HepG2 (cell line): ENCODE measurements around the gene ABCC10. TPM values are rescaled to one million over a fixed set of nuclear protein-coding genes. Genes with fewer than 3 reads are reported as not detected.

ENCODE experiments used
- AHR ChIP-seq: IDR thresholded peaks from 2 replicates; pipeline ENCODE4 v1.6.1; 2018; ENCODE audit warnings: missing genetic modification reagents, missing compliant biosample characterization
- ATRX ChIP-seq: sonication (generic); formaldehyde crosslinking; IDR thresholded peaks from 2 replicates; pipeline ENCODE4 v1.4.0; 2020; ENCODE audit warnings: missing genetic modification reagents, borderline replicate concordance
- BRD4 ChIP-seq: sonication (generic); formaldehyde crosslinking; IDR thresholded peaks from 2 replicates; pipeline ENCODE4 v1.4.0; 2020; ENCODE audit warnings: missing genetic modification reagents
- FOXA3 ChIP-seq: IDR thresholded peaks from 2 replicates; pipeline ENCODE4 v1.6.1; 2016; ENCODE audit warnings: missing genetic modification reagents, missing compliant biosample characterization
- FOXK1 ChIP-seq: sonication (generic); formaldehyde crosslinking; IDR thresholded peaks from 2 replicates; pipeline ENCODE4 v1.4.0; 2020; ENCODE audit warnings: low read depth, missing genetic modification reagents, borderline replicate concordance
- HOXA5 ChIP-seq: sonication (generic); formaldehyde crosslinking; IDR thresholded peaks from 2 replicates; pipeline ENCODE4 v1.4.0; 2020; ENCODE audit warnings: missing genetic modification reagents
- JUN ChIP-seq: sonication (generic); formaldehyde crosslinking; IDR thresholded peaks from 2 replicates; pipeline ENCODE4 v1.4.0; 2020; ENCODE audit warnings: mild to moderate bottlenecking, missing genetic modification reagents
- NFAT5 ChIP-seq: sonication (generic); formaldehyde crosslinking; IDR thresholded peaks from 2 replicates; pipeline ENCODE4 v1.4.0; 2020; ENCODE audit warnings: missing genetic modification reagents
- NKX3-1 ChIP-seq: sonication (generic); formaldehyde crosslinking; IDR thresholded peaks from 2 replicates; pipeline ENCODE4 v1.5.0; 2020; ENCODE audit warnings: missing genetic modification reagents
- PAF1 ChIP-seq: IDR thresholded peaks from 2 replicates; pipeline ENCODE4 v1.6.1; 2016; ENCODE audit warnings: missing genetic modification reagents, missing compliant biosample characterization
- PBX3 ChIP-seq: sonication (generic); formaldehyde crosslinking; IDR thresholded peaks from 2 replicates; pipeline ENCODE4 v1.8.1; 2023; ENCODE audit warnings: missing genetic modification reagents, inconsistent platforms, borderline replicate concordance
- PRPF4 ChIP-seq: fragments of 200-400 bp; formaldehyde crosslinking; IDR thresholded peaks from 2 replicates; pipeline ENCODE4 v1.6.1; 2016; ENCODE audit warnings: low read length, low read depth; ENCODE audit not compliant: poor library complexity, severe bottlenecking
- SIX1 ChIP-seq: sonication (generic); formaldehyde crosslinking; IDR thresholded peaks from 2 replicates; pipeline ENCODE4 v1.4.0; 2020; ENCODE audit warnings: missing genetic modification reagents, borderline replicate concordance
- ZEB1 ChIP-seq: IDR thresholded peaks from 2 replicates; pipeline ENCODE4 v1.6.1; 2012; ENCODE audit warnings: mild to moderate bottlenecking, low read depth, inconsistent platforms; ENCODE audit not compliant: insufficient replicate concordance
- ZFP90 ChIP-seq: sonication (generic); formaldehyde crosslinking; IDR thresholded peaks from 2 replicates; pipeline ENCODE4 v1.8.0; 2022; ENCODE audit warnings: missing genetic modification reagents, mild to moderate bottlenecking, inconsistent platforms, borderline replicate concordance
- ZNF121 ChIP-seq: sonication (generic); formaldehyde crosslinking; IDR thresholded peaks from 2 replicates; pipeline ENCODE4 v1.5.0; 2020; ENCODE audit warnings: mild to moderate bottlenecking, missing genetic modification reagents
- ZNF138 ChIP-seq: sonication (generic); formaldehyde crosslinking; IDR thresholded peaks from 2 replicates; pipeline ENCODE4 v1.5.0; 2020; ENCODE audit warnings: mild to moderate bottlenecking, low read depth, missing genetic modification reagents
- ZNF34 ChIP-seq: sonication (generic); formaldehyde crosslinking; IDR thresholded peaks from 2 replicates; pipeline ENCODE4 v1.4.0; 2020; ENCODE audit warnings: mild to moderate bottlenecking, missing genetic modification reagents, borderline replicate concordance
- ZNF619 ChIP-seq: sonication (generic); formaldehyde crosslinking; IDR thresholded peaks from 2 replicates; pipeline ENCODE4 v1.4.0; 2020; ENCODE audit warnings: mild to moderate bottlenecking, missing genetic modification reagents
- ZNF780A ChIP-seq: sonication (generic); formaldehyde crosslinking; IDR thresholded peaks from 2 replicates; pipeline ENCODE4 v1.8.0; 2022; ENCODE audit warnings: mild to moderate bottlenecking, missing genetic modification reagents, moderate library complexity
- ZNF878 ChIP-seq: sonication (generic); formaldehyde crosslinking; IDR thresholded peaks from 2 replicates; pipeline ENCODE4 v1.8.1; 2023; ENCODE audit warnings: mild to moderate bottlenecking, missing genetic modification reagents, moderate library complexity
- ZSCAN30 ChIP-seq: sonication (generic); formaldehyde crosslinking; IDR thresholded peaks from 2 replicates; pipeline ENCODE4 v1.5.0; 2020; ENCODE audit warnings: mild to moderate bottlenecking, missing genetic modification reagents
- polyA plus RNA-seq, 8 experiments: library from polyadenylated mRNA; depleted of rRNA in 3 of 8; stranded (reverse) in 7 of 8; unstranded in 1 of 8; fragments of >200 nt; fragmentation: Illumina TruSeq in 4 of 8; extraction: Trizol in 4 of 8; gene quantifications; 2 replicates each; pipeline versions ENCODE4 v1.2.1 to v1.2.3, GENCODE V29; 2011 to 2016; ENCODE audit warnings: low read depth in 4 of 8, missing spikeins in 1 of 8, mixed read lengths in 1 of 8; ENCODE audit not compliant: insufficient read depth in 1 of 8
- total RNA-seq, 5 experiments: library from RNA; depleted of rRNA; stranded (reverse); fragments of >200 nt; fragmentation: Illumina TruSeq; extraction: Trizol; gene quantifications; 2 replicates each; pipeline ENCODE4 v1.2.3, GENCODE V29; 2016; ENCODE audit warnings: low read depth in 1 of 5

Gene ABCC10
- total and polyA plus RNA-seq, 2 of the 13 experiments (the other 11 are each of a cell fraction or from before 2014, with no cell fraction given) = 16.0 to 24.3 TPM

- 0 out of 2 replicates have a peak, but pooled peaks have one; percentile 36 for TF ChIP-seq ZNF619 (CRISPR knock-in tag)
- TF ChIP-seq FOXA3 (CRISPR knock-in tag) = no peak
- no peak; the same call in 1 of the 2 replicates for TF ChIP-seq AHR (CRISPR knock-in tag)
- no peak for TF ChIP-seq ZSCAN30
- no peak for TF ChIP-seq PBX3 (CRISPR knock-in tag)
- TF ChIP-seq SIX1 (CRISPR knock-in tag) = no peak
- no peak for TF ChIP-seq ZFP90
- no peak for TF ChIP-seq ZNF878
- no peak for TF ChIP-seq ZEB1
- TF ChIP-seq ZNF138 (CRISPR knock-in tag) = no peak
- TF ChIP-seq HOXA5 (CRISPR knock-in tag) = no peak; the same call in 1 of the 2 replicates
- 0 out of 2 replicates have a peak, but pooled peaks have one; percentile 73 for TF ChIP-seq PAF1 (CRISPR knock-in tag)
- 0 out of 2 replicates have a peak, but pooled peaks have one; percentile 17 for TF ChIP-seq FOXK1
- no peak for TF ChIP-seq NFAT5 (CRISPR knock-in tag)
- TF ChIP-seq BRD4 = no peak
- no peak for TF ChIP-seq ZNF121 (CRISPR knock-in tag)
- TF ChIP-seq ZNF780A = peak; percentile 81; the same call in 1 of the 2 replicates
- TF ChIP-seq ZNF34 = no peak
- no peak for TF ChIP-seq JUN (CRISPR knock-in tag)
- no peak for TF ChIP-seq PRPF4
- no peak for TF ChIP-seq ATRX (CRISPR knock-in tag)
- no peak for TF ChIP-seq NKX3-1 (CRISPR knock-in tag)
Observed at GRCh38 chr6:43454696-43455530, 27.6 kb downstream of the ABCC10 start (continued).
